WI38 (cell line): Measurements from ENCODE around the gene MYO1D.

Experiments
- H3K4me3 ChIP-seq: 2 replicates; pipeline ENCODE4 v1.5.1; 2011; ENCODE audit warnings: low read depth, mild to moderate bottlenecking, control low read depth, low read length
- CTCF ChIP-seq: IDR thresholded peaks from 2 replicates; pipeline ENCODE4 v1.5.1; 2012; ENCODE audit warnings: low read depth, mild to moderate bottlenecking, control low read depth, low read length

MYO1D gene

GRCh38 chr17:32806646-32807045 is 70.3 kb downstream of the MYO1D start:
- no peak for TF ChIP-seq CTCF
- no peak overlapping the region for H3K4me3 ChIP-seq

- H3K4me3 ChIP-seq: no peak overlapping the region
- TF ChIP-seq CTCF: no peak
These were observed 71.6 kb downstream of the MYO1D start for GRCh38 chr17:32805029-32805976.

GRCh38 chr17:32803544-32803943 is 73.4 kb downstream of the MYO1D start:
- H3K4me3 ChIP-seq: no peak overlapping the region
- no peak for TF ChIP-seq CTCF

GRCh38 chr17:32802306-32802705 is 74.6 kb downstream of the MYO1D start:
- no peak for TF ChIP-seq CTCF
- no peak overlapping the region for H3K4me3 ChIP-seq

- no peak overlapping the region for H3K4me3 ChIP-seq
- no peak for TF ChIP-seq CTCF
These were observed 75.3 kb downstream of the MYO1D start for GRCh38 chr17:32801641-32802040.

GRCh38 chr17:32801193-32801592 is 75.7 kb downstream of the MYO1D start:
- no peak for TF ChIP-seq CTCF
- H3K4me3 ChIP-seq: no peak overlapping the region

GRCh38 chr17:32798938-32799337 is 78.0 kb downstream of the MYO1D start:
- TF ChIP-seq CTCF: no peak
- H3K4me3 ChIP-seq: no peak overlapping the region
